BLaER1 treated with 17β-estradiol and CSF1 and Interleukin-3, amounts not matched to agents 10 nM and 100 nM (cell line): ENCODE data around the gene DGAT2L6.
"Not testable (repeated sequence)": the region's sequence is repeated elsewhere in the genome, so short reads cannot be mapped to it uniquely, and the experiment has no call there.

ENCODE experiments used
- H3K27ac ChIP-seq, 11 experiments: shearing (Covaris generic); formaldehyde crosslinking; 2 replicates each; pipeline ENCODE4 v1.8.1; 2022
- H3K27me3 ChIP-seq, 11 experiments: shearing (Covaris generic); formaldehyde crosslinking; 2 replicates each; pipeline ENCODE4 v1.8.1; 2022
- H3K36me3 ChIP-seq, 11 experiments: shearing (Covaris generic); formaldehyde crosslinking; 2 replicates each; pipeline ENCODE4 v1.8.1; 2022
- H3K4me1 ChIP-seq, 10 experiments: shearing (Covaris generic); formaldehyde crosslinking; 2 replicates each; pipeline ENCODE4 v1.8.1; 2022
- H3K4me2 ChIP-seq, 11 experiments: shearing (Covaris generic); formaldehyde crosslinking; 2 replicates each; pipeline ENCODE4 v1.8.1; 2022
- H3K4me3 ChIP-seq, 10 experiments: shearing (Covaris generic); formaldehyde crosslinking; 2 replicates each; pipeline ENCODE4 v1.8.1; 2022
- H3K9ac ChIP-seq, 11 experiments: shearing (Covaris generic); formaldehyde crosslinking; 2 replicates each; pipeline ENCODE4 v1.8.1; 2022
- H3K9me3 ChIP-seq, 11 experiments: shearing (Covaris generic); formaldehyde crosslinking; replicated peaks in 1 of 11; 2 replicates each; pipeline ENCODE4 v1.8.1; 2022
- H4K20me1 ChIP-seq, 11 experiments: shearing (Covaris generic); formaldehyde crosslinking; 2 replicates each; pipeline ENCODE4 v1.8.1; 2022
- Cebpa-rat ChIP-seq, 11 experiments: shearing (Covaris generic); IDR thresholded peaks; 2 replicates each; pipeline ENCODE4 v1.8.1; 2022

Gene DGAT2L6

GRCh38 chrX:70219938-70220764, 42.9 kb downstream of the DGAT2L6 start:
- peaks cover 28 to 34% (median 31%) of the 10 kb centered on the region in 11 experiments for H3K9me3 ChIP-seq
- no peaks in the 10 kb centered on the region for H3K36me3 ChIP-seq
- TF ChIP-seq Cebpa-rat (IDR thresholded peaks at IDR 0.05): no peak
- no peak overlapping the region for H3K4me3 ChIP-seq
- peaks cover 71 to 95% (median 87%) of the 10 kb centered on the region in 11 experiments for H3K27me3 ChIP-seq
- H3K4me2 ChIP-seq: no peak overlapping the region
- no peak overlapping the region for H3K27ac ChIP-seq
- H3K4me1 ChIP-seq: peaks cover 0 to 3% (median 0%) of the 10 kb centered on the region in 10 experiments; a peak in 2 of 20 replicates
- no peak overlapping the region for H3K9ac ChIP-seq
- no peaks in the 10 kb centered on the region; a peak in 2 of 22 replicates for H4K20me1 ChIP-seq

GRCh38 chrX:70226048-70226447, 48.8 kb downstream of the DGAT2L6 start:
- no peaks in the 10 kb centered on the region for H4K20me1 ChIP-seq
- H3K27ac ChIP-seq: no peak overlapping the region
- no peak overlapping the region for H3K4me3 ChIP-seq
- H3K36me3 ChIP-seq: no peaks in the 10 kb centered on the region
- no peaks in the 10 kb centered on the region for H3K9me3 ChIP-seq
- no peak overlapping the region for H3K4me2 ChIP-seq
- H3K27me3 ChIP-seq: peaks cover 65 to 98% (median 91%) of the 10 kb centered on the region in 11 experiments
- H3K9ac ChIP-seq: no peak overlapping the region
- no peaks in the 10 kb centered on the region for H3K4me1 ChIP-seq
- TF ChIP-seq Cebpa-rat (IDR thresholded peaks at IDR 0.05): no peak

GRCh38 chrX:70226687-70227086, 49.4 kb downstream of the DGAT2L6 start:
- H3K4me2 ChIP-seq: no peak overlapping the region
- TF ChIP-seq Cebpa-rat (IDR thresholded peaks at IDR 0.05): no peak
- no peak overlapping the region for H3K9ac ChIP-seq
- no peaks in the 10 kb centered on the region for H3K36me3 ChIP-seq
- H3K9me3 ChIP-seq: no peaks in the 10 kb centered on the region
- no peak overlapping the region for H3K4me3 ChIP-seq
- no peaks in the 10 kb centered on the region for H4K20me1 ChIP-seq
- H3K27ac ChIP-seq: no peak overlapping the region
- H3K4me1 ChIP-seq: no peaks in the 10 kb centered on the region
- H3K27me3 ChIP-seq: peaks cover 66 to 98% (median 92%) of the 10 kb centered on the region in 11 experiments

- no peak for TF ChIP-seq Cebpa-rat (IDR thresholded peaks at IDR 0.05)
- Histone ChIP-seq H3K9me3 (no peaks in the 10 kb centered on the region), H4K20me1 (no peaks in the 10 kb centered on the region), H3K36me3 (no peaks in the 10 kb centered on the region), H3K27ac (no peak overlapping the region), H3K4me2 (no peak overlapping the region), H3K4me3 (no peak overlapping the region), H3K27me3 (peaks cover 77 to 98% (median 96%) of the 10 kb centered on the region in 11 experiments), H3K9ac (no peak overlapping the region), H3K4me1 (no peaks in the 10 kb centered on the region)
Observed at GRCh38 chrX:70231666-70232065, 54.4 kb downstream of the DGAT2L6 start.

GRCh38 chrX:70234355-70234754, 57.1 kb downstream of the DGAT2L6 start, which contains the start of gene AWAT1:
Gene AWAT1, plus strand, starts transcription at chrX:70234655. Its CDS starts 41 bp downstream, at chrX:70234696.
- TF ChIP-seq Cebpa-rat (IDR thresholded peaks at IDR 0.05): no peak

GRCh38 chrX:70240751-70241150, 63.5 kb downstream of the DGAT2L6 start:
- Histone ChIP-seq H3K4me2 (no peak overlapping the region), H3K4me1 (no peaks in the 10 kb centered on the region), H3K36me3 (no peaks in the 10 kb centered on the region), H3K9ac (no peak overlapping the region), H3K4me3 (no peak overlapping the region), H3K9me3 (no peaks in the 10 kb centered on the region), H4K20me1 (no peaks in the 10 kb centered on the region; a peak in 2 of 22 replicates), H3K27me3 (peaks cover 87 to 100% (median 98%) of the 10 kb centered on the region in 11 experiments), H3K27ac (no peak overlapping the region)
- TF ChIP-seq Cebpa-rat (IDR thresholded peaks at IDR 0.05): no peak

More at GRCh38 chrX:70234355-70234754, 57.1 kb downstream of the DGAT2L6 start, which contains the start of gene AWAT1:
- Histone ChIP-seq H3K36me3 (no peaks in the 10 kb centered on the region), H3K4me3 (no peak within 1 kb of the TSS), H3K9me3 (no peaks in the 10 kb centered on the region), H4K20me1 (no peaks in the 10 kb centered on the region), H3K27ac (no peak within 1 kb of the TSS), H3K9ac (no peak within 1 kb of the TSS), H3K27me3 (peaks cover 82 to 100% (median 97%) of the 10 kb centered on the region in 11 experiments), H3K4me2 (no peak within 1 kb of the TSS), H3K4me1 (no peaks in the 10 kb centered on the region)

- no peak for TF ChIP-seq Cebpa-rat (IDR thresholded peaks at IDR 0.05)
- Histone ChIP-seq H3K9ac (no peak overlapping the region), H4K20me1 (no peaks in the 10 kb centered on the region; a peak in 2 of 22 replicates), H3K27me3 (peaks cover 89 to 100% (median 97%) of the 10 kb centered on the region in 11 experiments), H3K4me3 (no peak overlapping the region), H3K4me2 (no peak overlapping the region), H3K4me1 (no peaks in the 10 kb centered on the region), H3K9me3 (no peaks in the 10 kb centered on the region), H3K36me3 (no peaks in the 10 kb centered on the region), H3K27ac (no peak overlapping the region)
Observed at GRCh38 chrX:70241501-70241900, 64.2 kb downstream of the DGAT2L6 start.

- H3K4me1 ChIP-seq, H3K36me3 ChIP-seq, H4K20me1 ChIP-seq, H3K4me2 ChIP-seq, H3K9ac ChIP-seq, H3K4me3 ChIP-seq, H3K9me3 ChIP-seq, H3K27ac ChIP-seq: not testable (repeated sequence)
- peaks cover 80 to 100% (median 98%) of the 10 kb centered on the region in 11 experiments for H3K27me3 ChIP-seq
Observed at GRCh38 chrX:70243601-70244000, 66.3 kb downstream of the DGAT2L6 start.

DNA sequence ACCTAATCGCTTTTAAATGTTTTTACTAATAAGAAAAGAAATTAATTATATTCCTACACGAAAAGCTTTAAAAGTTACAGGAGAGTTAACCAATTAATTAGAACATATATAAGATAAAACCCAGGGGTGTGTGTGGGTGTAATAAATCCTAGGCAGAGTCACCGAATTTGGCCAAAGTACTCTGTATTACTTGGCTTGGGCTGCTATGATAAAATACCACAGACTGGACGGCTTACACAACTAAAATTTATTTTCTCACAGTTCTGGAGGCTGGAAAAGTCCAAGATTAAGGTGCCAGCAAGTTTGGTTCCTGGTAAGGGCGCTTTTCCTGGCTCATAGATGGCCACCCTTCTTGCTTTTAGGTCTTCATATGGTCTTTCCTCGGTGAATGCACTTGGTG, 67.6 kb downstream of the DGAT2L6 start:
- H3K9me3 ChIP-seq: no peaks in the 10 kb centered on the region
- no peak overlapping the region for H3K9ac ChIP-seq
- no peaks in the 10 kb centered on the region; a peak in 2 of 22 replicates for H4K20me1 ChIP-seq
- no peak overlapping the region for H3K4me3 ChIP-seq
- no peak for TF ChIP-seq Cebpa-rat (IDR thresholded peaks at IDR 0.05)
- H3K4me1 ChIP-seq: no peaks in the 10 kb centered on the region
- peaks cover 75 to 100% (median 98%) of the 10 kb centered on the region in 11 experiments for H3K27me3 ChIP-seq
- H3K27ac ChIP-seq: no peak overlapping the region
- H3K36me3 ChIP-seq: no peaks in the 10 kb centered on the region
- no peak overlapping the region for H3K4me2 ChIP-seq

DNA sequence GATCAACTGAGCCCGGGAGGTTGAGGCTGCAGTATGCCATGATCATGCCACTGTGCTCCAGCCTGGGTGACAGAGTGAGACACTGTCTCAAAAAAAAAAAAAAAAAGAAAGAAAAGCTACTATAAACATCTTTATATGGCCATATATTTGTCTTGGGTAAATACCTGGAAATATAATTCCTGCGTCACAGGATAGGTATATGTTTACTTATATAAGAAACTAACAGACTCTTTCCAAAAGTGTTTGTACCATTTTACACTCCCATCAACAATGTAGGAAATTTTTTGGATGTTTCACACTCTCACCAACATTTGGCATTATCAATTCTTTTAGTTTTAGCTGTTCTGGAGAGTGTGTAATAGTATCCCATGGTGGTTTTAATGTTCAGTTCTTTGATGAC, 70.0 kb downstream of the DGAT2L6 start:
- Histone ChIP-seq H3K36me3 (no peaks in the 10 kb centered on the region), H4K20me1 (no peaks in the 10 kb centered on the region; a peak in 1 of 22 replicates), H3K27me3 (peaks cover 74 to 100% (median 98%) of the 10 kb centered on the region in 11 experiments), H3K9ac (no peak overlapping the region), H3K4me3 (no peak overlapping the region), H3K4me1 (no peaks in the 10 kb centered on the region), H3K27ac (no peak overlapping the region), H3K4me2 (no peak overlapping the region), H3K9me3 (peaks cover 0 to 8% (median 0%) of the 10 kb centered on the region in 11 experiments; a peak in 1 of 22 replicates)
- TF ChIP-seq Cebpa-rat (IDR thresholded peaks at IDR 0.05): no peak
